K562 (cell line): ENCODE data around the gene UTS2R. TPM values are rescaled to one million over a fixed set of nuclear protein-coding genes. Genes with fewer than 3 reads are reported as not detected.
A peak's percentile ranks its signal among the peaks of the same experiment; 100 is the strongest.

ENCODE experiments used
- ATF4 ChIP-seq: fragments of 450-650 bp; formaldehyde crosslinking; IDR thresholded peaks from 2 replicates; pipeline ENCODE4 v1.4.0; 2022; ENCODE audit warnings: mild to moderate bottlenecking, moderate library complexity
- EP300 ChIP-seq: IDR thresholded peaks from 2 replicates; pipeline ENCODE4 v1.6.1; 2012; ENCODE audit warnings: low read length, improper control_type of control experiment
- HCFC1 ChIP-seq: IDR thresholded peaks from 2 replicates; pipeline ENCODE4 v1.6.1; 2012; ENCODE audit warnings: low read depth, low read length, improper control_type of control experiment
- HINFP ChIP-seq: fragments of 450-650 bp; conservative IDR thresholded peaks from 2 replicates; pipeline ENCODE4 v1.6.1; 2016; ENCODE audit warnings: missing genetic modification characterization, low read depth, mild to moderate bottlenecking, control low read depth, missing compliant biosample characterization
- ILK ChIP-seq: fragments of 450-650 bp; IDR thresholded peaks from 2 replicates; pipeline ENCODE4 v1.6.1; 2016; ENCODE audit warnings: missing genetic modification characterization, low read depth, mild to moderate bottlenecking, missing compliant biosample characterization, moderate library complexity, borderline replicate concordance
- JUN ChIP-seq, 2 experiments: sonication (generic) in 1 of 2; formaldehyde crosslinking in 1 of 2; IDR thresholded peaks; 2 replicates each; pipeline versions ENCODE4 v1.6.1 to v1.8.0; 2012 to 2022; ENCODE audit warnings: borderline replicate concordance in 2 of 2, mild to moderate bottlenecking in 2 of 2, improper control_type of control experiment in 1 of 2, low read depth in 1 of 2, low read length in 1 of 2, missing genetic modification reagents in 1 of 2
- MBD1 ChIP-seq: fragments of 250-450 bp; sonication (Bioruptor Pico); IDR thresholded peaks from 2 replicates; pipeline ENCODE4 v1.8.0; 2022; ENCODE audit warnings: inconsistent platforms
- MCM2 ChIP-seq: fragments of 450-650 bp; IDR thresholded peaks from 2 replicates; pipeline ENCODE4 v1.6.1; 2017; ENCODE audit warnings: low read depth, mild to moderate bottlenecking
- NONO ChIP-seq, 2 experiments: fragments of 200-400 bp in 1 of 2; fragments of 450-650 bp in 1 of 2; formaldehyde crosslinking in 1 of 2; IDR thresholded peaks; 2 replicates each; pipeline ENCODE4 v1.6.1; 2017; ENCODE audit warnings: low read depth in 2 of 2, mild to moderate bottlenecking in 2 of 2, moderate library complexity in 2 of 2, low read length in 1 of 2
- PKNOX1 ChIP-seq: fragments of 450-650 bp; IDR thresholded peaks from 2 replicates; pipeline ENCODE4 v1.6.1; 2016
- RHOXF2B ChIP-seq: fragments of 250-450 bp; sonication (Bioruptor Pico); conservative IDR thresholded peaks from 2 replicates; pipeline ENCODE4 v1.5.1; 2021
- TOE1 ChIP-seq, 2 experiments: fragments of 450-650 bp in 1 of 2; sonication (generic) in 1 of 2; formaldehyde crosslinking in 1 of 2; IDR thresholded peaks; 2 replicates each; pipeline versions ENCODE4 v1.7.1 to v1.8.0; 2016 to 2022; ENCODE audit warnings: borderline replicate concordance in 2 of 2, mild to moderate bottlenecking in 2 of 2, antibody characterized with exemption in 1 of 2, inconsistent platforms in 1 of 2, low read depth in 1 of 2, missing genetic modification reagents in 1 of 2, moderate library complexity in 1 of 2
- ZFP30 ChIP-seq: fragments of 250-450 bp; sonication (Bioruptor Pico); IDR thresholded peaks from 2 replicates; pipeline ENCODE4 v1.8.0; 2022; ENCODE audit warnings: moderate library complexity, mild to moderate bottlenecking, inconsistent platforms, borderline replicate concordance
- ZNF239 ChIP-seq: fragments of 250-450 bp; sonication (Bioruptor Pico); IDR thresholded peaks from 2 replicates; pipeline ENCODE4 v1.4.0; 2020; ENCODE audit warnings: mild to moderate bottlenecking
- ZNF764 ChIP-seq: fragments of 250-450 bp; sonication (Bioruptor Pico); IDR thresholded peaks from 2 replicates; pipeline ENCODE4 v1.4.0; 2020; ENCODE audit warnings: low read depth, mild to moderate bottlenecking, moderate library complexity
- polyA plus RNA-seq, 8 experiments: library from polyadenylated mRNA; depleted of rRNA in 4 of 8; stranded (reverse) in 5 of 8; unstranded in 3 of 8; fragments of >200 nt; fragmentation: Nextera tagmentation in 2 of 8; fragmentation: Illumina TruSeq in 1 of 8; extraction: Ambion mirVana in 2 of 8; extraction: Trizol in 1 of 8; gene quantifications; 2 replicates each; pipeline versions ENCODE4 v1.2.1 to v1.2.3, GENCODE V29; 2011 to 2014; ENCODE audit warnings: inconsistent platforms in 1 of 8, missing spikeins in 1 of 8
- total RNA-seq, 7 experiments: library from RNA; depleted of rRNA in 6 of 7; stranded (reverse); fragments of >200 nt in 6 of 7; fragmentation: Illumina TruSeq in 2 of 7; extraction: Trizol in 2 of 7; gene quantifications; 2 replicates each; pipeline versions ENCODE4 v1.2.1 to v1.2.3, GENCODE V29; 2011 to 2021; ENCODE audit warnings: low replicate concordance in 1 of 7

The UTS2R gene
- total and polyA plus RNA-seq, 9 of the 15 experiments (the other 6 are each of a cell fraction or from before 2014, with no cell fraction given) = 0.22 TPM; not detected in 8

- peak; percentile 22; the same call in 1 of the 2 replicates for TF ChIP-seq PKNOX1
- TF ChIP-seq ZFP30 (CRISPR knock-in tag) = no peak
- no peak for TF ChIP-seq ZNF764 (CRISPR knock-in tag)
- no peak for TF ChIP-seq ILK (tag)
- TF ChIP-seq TOE1 (IDR thresholded peaks at IDR 0.05; ENCODE audit: borderline replicate concordance) = peak; percentile 78; the same call in 1 of the 2 replicates
- TF ChIP-seq TOE1 (CRISPR knock-in tag; IDR thresholded peaks at IDR 0.05; ENCODE audit: borderline replicate concordance, low read depth) = no peak
- no peak for TF ChIP-seq EP300
- TF ChIP-seq ATF4 = peak; percentile 62; the same call in 1 of the 2 replicates
- TF ChIP-seq NONO (IDR thresholded peaks at IDR 0.05; ENCODE audit: low read depth in 2 of 2, low read length in 1 of 2) = no peak
- TF ChIP-seq ZNF239 (CRISPR knock-in tag) = peak; percentile 54
- no peak for TF ChIP-seq HINFP
- no peak for TF ChIP-seq MBD1
- TF ChIP-seq RHOXF2B (CRISPR knock-in tag) = no peak
- TF ChIP-seq MCM2 = no peak
- TF ChIP-seq JUN (IDR thresholded peaks at IDR 0.05; ENCODE audit: borderline replicate concordance, low read depth, low read length) = peak; percentile 97
- peak; percentile 46; the same call in 1 of the 2 replicates for TF ChIP-seq JUN (CRISPR knock-in tag; IDR thresholded peaks at IDR 0.05; ENCODE audit: borderline replicate concordance)
- TF ChIP-seq HCFC1 = no peak
Measured at GRCh38 chr17:82338858-82339633, 32.5 kb upstream of the UTS2R start (continued).
